Measurements from ENCODE around the gene R3HDML.

The R3HDML gene

DNA sequence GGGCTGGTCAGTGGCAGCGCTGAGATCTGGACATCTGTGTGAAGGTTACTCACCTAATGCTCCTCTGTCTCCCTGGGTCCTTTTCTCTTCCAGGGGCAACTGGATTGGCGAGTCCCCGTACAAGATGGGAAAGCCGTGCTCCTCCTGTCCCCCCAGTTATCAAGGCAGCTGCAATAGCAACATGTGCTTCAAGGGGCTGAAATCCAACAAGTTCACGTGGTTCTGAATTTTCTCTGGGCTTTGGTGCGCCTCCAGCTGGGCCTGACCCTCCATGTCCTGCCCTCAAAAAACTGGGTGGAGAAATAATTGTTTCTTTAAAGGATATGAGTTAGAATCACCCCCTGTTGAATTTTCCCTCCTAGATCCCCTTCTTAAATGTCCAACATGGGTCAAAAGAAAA lies 13.7 kb downstream of the R3HDML start:
- H3K27me3 ChIP-seq (ENCODE audit: insufficient read depth, poor library complexity, severe bottlenecking) = no peaks in the 10 kb centered on the region
- no peak overlapping the region for H3K4me3 ChIP-seq (replicated peaks; ENCODE audit: insufficient read depth, low read length)
- H3K27ac ChIP-seq (replicated peaks) = no peak overlapping the region
- no peak for DNase-seq (ENCODE audit: low read depth in 1 of 2, low spot score in 1 of 2)
- TF ChIP-seq, protein P1, sequence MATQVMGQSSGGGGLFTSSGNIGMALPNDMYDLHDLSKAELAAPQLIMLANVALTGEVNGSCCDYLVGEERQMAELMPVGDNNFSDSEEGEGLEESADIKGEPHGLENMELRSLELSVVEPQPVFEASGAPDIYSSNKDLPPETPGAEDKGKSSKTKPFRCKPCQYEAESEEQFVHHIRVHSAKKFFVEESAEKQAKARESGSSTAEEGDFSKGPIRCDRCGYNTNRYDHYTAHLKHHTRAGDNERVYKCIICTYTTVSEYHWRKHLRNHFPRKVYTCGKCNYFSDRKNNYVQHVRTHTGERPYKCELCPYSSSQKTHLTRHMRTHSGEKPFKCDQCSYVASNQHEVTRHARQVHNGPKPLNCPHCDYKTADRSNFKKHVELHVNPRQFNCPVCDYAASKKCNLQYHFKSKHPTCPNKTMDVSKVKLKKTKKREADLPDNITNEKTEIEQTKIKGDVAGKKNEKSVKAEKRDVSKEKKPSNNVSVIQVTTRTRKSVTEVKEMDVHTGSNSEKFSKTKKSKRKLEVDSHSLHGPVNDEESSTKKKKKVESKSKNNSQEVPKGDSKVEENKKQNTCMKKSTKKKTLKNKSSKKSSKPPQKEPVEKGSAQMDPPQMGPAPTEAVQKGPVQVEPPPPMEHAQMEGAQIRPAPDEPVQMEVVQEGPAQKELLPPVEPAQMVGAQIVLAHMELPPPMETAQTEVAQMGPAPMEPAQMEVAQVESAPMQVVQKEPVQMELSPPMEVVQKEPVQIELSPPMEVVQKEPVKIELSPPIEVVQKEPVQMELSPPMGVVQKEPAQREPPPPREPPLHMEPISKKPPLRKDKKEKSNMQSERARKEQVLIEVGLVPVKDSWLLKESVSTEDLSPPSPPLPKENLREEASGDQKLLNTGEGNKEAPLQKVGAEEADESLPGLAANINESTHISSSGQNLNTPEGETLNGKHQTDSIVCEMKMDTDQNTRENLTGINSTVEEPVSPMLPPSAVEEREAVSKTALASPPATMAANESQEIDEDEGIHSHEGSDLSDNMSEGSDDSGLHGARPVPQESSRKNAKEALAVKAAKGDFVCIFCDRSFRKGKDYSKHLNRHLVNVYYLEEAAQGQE (IDR thresholded peaks at IDR 0.05; ENCODE audit: insufficient replicate concordance, low read depth) = no peak
- TF ChIP-seq GABPA (IDR thresholded peaks at IDR 0.05; ENCODE audit: low read depth) (no peak), POLR2AphosphoS5 (IDR thresholded peaks at IDR 0.05; ENCODE audit: low read depth) (no peak)

DNA sequence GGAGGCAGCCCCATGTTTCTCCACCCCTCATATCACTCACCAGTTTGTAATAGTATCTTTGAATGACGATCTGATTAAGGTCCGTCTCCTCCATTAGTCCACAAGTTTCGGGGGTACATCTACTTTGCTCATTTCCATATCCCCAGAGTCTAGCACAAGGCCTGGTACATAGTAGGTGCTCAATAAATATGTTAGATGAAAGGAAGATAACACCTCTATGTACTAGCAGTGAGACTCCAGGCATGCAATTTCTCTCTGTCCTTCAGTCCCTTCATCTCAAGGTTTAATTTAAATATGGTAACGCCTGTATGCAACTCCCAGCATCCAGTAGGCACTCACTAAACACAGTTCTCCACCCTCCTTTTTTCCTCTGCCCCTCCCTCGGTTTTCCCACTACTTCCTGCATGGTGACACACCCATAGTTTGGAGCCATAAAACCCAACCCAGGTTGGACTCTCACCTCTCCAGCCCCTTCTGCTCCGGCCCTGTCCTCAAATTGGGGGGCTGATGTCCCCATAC lies 18.2 kb downstream of the R3HDML start:
- H3K27ac ChIP-seq (replicated peaks) = no peak overlapping the region
- TF ChIP-seq, protein P1 (IDR thresholded peaks at IDR 0.05; ENCODE audit: insufficient replicate concordance, low read depth) = no peak
- no peak for TF ChIP-seq POLR2AphosphoS5 (IDR thresholded peaks at IDR 0.05; ENCODE audit: low read depth)
- no peak for TF ChIP-seq GABPA (IDR thresholded peaks at IDR 0.05; ENCODE audit: low read depth)
- TF ChIP-seq SPI1 (IDR thresholded peaks at IDR 0.05; ENCODE audit: borderline replicate concordance, low read depth) = no peak
- TF ChIP-seq, protein P2, sequence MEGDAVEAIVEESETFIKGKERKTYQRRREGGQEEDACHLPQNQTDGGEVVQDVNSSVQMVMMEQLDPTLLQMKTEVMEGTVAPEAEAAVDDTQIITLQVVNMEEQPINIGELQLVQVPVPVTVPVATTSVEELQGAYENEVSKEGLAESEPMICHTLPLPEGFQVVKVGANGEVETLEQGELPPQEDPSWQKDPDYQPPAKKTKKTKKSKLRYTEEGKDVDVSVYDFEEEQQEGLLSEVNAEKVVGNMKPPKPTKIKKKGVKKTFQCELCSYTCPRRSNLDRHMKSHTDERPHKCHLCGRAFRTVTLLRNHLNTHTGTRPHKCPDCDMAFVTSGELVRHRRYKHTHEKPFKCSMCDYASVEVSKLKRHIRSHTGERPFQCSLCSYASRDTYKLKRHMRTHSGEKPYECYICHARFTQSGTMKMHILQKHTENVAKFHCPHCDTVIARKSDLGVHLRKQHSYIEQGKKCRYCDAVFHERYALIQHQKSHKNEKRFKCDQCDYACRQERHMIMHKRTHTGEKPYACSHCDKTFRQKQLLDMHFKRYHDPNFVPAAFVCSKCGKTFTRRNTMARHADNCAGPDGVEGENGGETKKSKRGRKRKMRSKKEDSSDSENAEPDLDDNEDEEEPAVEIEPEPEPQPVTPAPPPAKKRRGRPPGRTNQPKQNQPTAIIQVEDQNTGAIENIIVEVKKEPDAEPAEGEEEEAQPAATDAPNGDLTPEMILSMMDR (IDR thresholded peaks at IDR 0.05; ENCODE audit: insufficient read depth, low read length) = no peak
- H3K27me3 ChIP-seq (ENCODE audit: insufficient read depth, poor library complexity, severe bottlenecking) = peaks cover 2% of the 10 kb centered on the region
- DNase-seq (ENCODE audit: low read depth in 1 of 2, low spot score in 1 of 2) = no peak
- no peak overlapping the region for H3K4me3 ChIP-seq (replicated peaks; ENCODE audit: insufficient read depth, low read length)

DNA sequence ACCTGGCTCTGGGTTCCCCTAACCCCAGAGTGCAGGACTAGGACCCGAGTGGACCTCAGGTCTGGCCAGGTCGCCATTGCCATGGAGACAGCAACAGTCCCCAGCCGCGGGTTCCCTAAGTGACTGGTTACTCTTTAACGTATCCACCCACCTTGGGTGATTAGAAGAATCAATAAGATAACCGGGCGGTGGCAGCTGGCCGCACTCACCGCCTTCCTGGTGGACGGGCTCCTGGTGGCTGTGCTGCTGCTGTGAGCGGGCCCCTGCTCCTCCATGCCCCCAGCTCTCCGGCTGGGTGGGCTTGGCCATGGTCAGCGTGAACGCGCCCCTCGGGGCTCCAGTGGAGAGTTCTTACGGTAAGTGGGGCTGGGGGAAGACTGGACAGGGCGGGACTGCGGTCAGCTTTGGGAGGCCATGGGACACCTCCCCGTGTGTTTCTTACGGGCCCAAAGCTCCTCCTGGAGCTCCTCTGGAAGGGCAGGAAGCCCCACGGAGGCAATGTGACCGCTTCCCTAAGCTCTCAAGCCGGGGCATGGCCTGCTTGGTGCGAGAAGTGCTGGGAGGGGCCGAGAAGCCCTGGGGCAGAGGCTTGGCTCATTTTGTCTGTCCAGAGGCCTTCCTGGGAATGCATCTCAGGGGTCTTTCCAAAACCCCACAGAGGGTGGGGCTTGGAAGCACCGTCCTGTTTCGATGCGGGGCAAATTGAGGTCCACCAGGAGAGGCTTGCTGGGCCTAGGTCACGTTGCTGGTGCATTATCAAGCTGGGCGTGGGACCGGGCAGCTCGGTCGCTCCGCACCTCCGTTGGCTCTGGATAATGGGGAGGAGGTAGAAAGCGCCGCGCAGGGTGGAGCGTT lies 18.9 kb downstream of the R3HDML start, which contains the start of gene HNF4A:
Gene HNF4A, plus strand, starts transcription at position 202 of the 855 bp plus-strand sequence. Its CDS starts 106 bp downstream, at position 308.
- H3K27me3 ChIP-seq (ENCODE audit: insufficient read depth, poor library complexity, severe bottlenecking) = peaks cover 2% of the 10 kb centered on the region
- no peak for DNase-seq (ENCODE audit: low read depth in 1 of 2, low spot score in 1 of 2)
- no peak within 1 kb of the TSS for H3K4me3 ChIP-seq (replicated peaks; ENCODE audit: insufficient read depth, low read length)
- no peak within 1 kb of the TSS for H3K27ac ChIP-seq (replicated peaks)
- TF ChIP-seq POLR2AphosphoS5 (IDR thresholded peaks at IDR 0.05; ENCODE audit: low read depth) = no peak
- TF ChIP-seq, protein P1 (IDR thresholded peaks at IDR 0.05; ENCODE audit: insufficient replicate concordance, low read depth) = no peak
- no peak for TF ChIP-seq GABPA (IDR thresholded peaks at IDR 0.05; ENCODE audit: low read depth)
- TF ChIP-seq, protein P2 (IDR thresholded peaks at IDR 0.05; ENCODE audit: insufficient read depth, low read length) = no peak

All from HL-60 (cell line).